T47D (cell line): Measurements from ENCODE around the gene MFRP.

Experiments
- DNase-seq, 2 experiments: peaks; one replicate each; pipeline versions ENCODE4 v3.0.0 to v3.0.0-alpha.2; 2011 to 2012; ENCODE audit warnings: low read depth in 1 of 2, low spot score in 1 of 2
- JUND ChIP-seq: IDR thresholded peaks from 2 replicates; pipeline ENCODE4 v1.6.1; 2012; ENCODE audit warnings: low read depth
- in situ Hi-C: cut with HindIII; loops from 2 replicates; pipeline ENCODE4 v1.10.0; 2016; ENCODE audit warnings: low sequenced_read_pairs, low pct_unique_long_range_greater_than_20kb

Gene MFRP

DNA sequence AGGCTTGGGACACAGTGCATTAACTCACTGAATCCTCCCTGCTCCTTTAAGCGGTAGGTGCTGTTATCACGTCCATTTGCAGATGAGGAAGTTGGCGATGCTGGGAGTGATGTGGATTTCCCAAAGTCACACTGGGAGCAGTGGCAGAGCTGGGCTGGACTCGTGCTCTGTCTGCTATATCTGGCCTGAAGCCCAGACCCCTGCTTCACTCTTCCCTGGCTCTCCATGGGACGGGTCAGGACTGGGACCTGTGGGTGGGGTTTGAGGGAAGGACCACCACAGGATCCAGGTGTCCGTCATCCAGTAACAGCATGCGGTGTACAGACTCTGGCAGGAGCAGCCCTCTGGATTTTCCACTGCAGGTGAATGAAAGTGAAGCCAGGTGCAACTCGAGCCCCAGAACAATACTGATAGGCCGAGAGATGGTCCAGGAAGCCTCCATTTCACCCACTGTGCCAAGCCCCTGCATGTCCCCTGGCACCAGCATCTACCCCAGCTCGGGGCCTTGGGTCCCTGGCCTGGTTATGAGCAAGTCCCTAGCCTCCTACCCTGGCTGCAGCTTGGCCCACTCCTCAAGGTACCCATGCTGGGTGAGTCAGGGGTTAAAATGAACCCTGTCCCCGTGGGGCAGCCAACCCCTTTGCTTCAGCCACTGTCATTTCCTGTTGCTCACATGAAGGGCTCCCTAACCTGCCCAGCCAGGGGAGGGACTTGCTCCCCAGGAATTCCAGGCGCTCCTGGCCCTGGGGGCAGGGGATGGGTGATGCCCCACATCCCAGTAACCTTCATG, 30.8 kb upstream of the MFRP start:
- in situ Hi-C loops = no loop called here
- TF ChIP-seq JUND = no peak
- peak in 1 of 2 experiments; percentile 40 for DNase-seq

DNA sequence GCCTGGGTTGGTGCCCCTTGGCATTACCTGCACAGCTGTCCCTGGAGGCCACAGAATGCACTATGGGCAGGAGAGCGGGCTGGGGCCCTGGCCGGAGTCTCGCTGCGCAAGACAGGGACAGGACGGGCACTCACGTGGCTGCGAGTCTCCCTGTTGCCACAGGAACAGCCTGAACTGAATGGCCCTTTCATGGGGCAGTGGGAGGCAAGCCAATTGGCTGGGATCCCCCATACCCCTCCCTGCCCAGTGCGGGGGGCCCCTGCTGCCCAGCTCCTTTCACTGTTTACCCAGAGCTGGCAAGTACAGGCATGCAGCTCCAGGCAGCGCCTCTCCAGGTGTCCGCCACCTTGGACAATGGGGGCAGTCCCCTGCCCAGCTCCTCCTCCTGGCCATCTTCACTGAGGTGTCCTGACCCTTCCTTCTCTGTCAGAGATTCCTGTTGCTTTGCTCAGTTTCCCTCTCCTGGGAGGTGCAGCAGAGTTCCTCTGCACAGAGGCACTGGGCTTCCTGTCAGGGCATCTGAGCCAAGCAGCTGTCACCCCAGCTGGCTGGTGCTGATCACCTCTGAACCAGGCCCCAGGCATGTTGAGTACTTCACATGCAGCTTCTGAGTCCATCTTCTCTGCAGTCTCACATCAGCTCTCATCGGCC, 29.8 kb upstream of the MFRP start:
- no peak for TF ChIP-seq JUND
- DNase-seq = no peak
- in situ Hi-C loops = no loop called here

DNA sequence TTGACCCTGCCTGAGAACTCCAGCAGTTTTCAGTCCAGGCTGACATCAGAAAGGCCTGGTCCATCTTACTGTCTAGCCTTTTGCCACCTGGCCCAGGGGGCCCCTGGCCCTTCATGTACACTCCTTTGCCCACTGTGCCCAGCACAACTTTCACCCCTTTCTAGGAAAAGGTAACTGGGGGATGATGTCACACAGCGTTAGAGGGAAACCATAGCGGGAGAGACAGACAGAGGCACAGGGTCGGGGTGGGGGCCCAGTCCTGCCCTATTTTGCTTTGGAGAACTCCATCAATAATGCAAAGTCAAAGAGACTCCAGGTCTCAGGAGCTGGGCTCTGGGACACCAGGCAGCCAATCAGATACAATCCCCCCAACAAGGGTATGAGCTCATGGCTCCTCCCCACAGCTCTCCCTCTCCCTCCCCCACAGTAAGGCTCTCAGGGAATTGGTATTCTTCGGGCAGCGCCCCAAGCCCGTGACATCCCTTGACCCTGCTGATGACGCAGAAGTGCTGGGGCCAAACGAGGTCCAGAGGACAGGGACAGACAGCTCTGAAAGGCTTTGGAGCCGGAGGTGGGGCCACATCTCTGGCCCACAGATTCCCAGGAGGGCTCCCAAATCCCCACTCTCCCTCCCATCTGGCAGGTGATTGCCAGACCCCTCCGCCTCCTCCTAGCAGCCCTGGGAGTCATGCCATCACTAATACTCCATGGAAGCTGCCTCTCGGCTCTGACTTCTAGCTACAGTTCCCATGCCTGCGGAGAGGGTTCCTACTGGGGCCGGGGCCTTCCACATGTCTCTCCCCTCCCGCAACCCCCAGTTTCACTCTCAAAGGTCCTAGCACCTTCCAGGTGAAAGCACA, 29.1 kb upstream of the MFRP start:
- TF ChIP-seq JUND = no peak
- in situ Hi-C loops = no loop called here
- DNase-seq = no peak

DNA sequence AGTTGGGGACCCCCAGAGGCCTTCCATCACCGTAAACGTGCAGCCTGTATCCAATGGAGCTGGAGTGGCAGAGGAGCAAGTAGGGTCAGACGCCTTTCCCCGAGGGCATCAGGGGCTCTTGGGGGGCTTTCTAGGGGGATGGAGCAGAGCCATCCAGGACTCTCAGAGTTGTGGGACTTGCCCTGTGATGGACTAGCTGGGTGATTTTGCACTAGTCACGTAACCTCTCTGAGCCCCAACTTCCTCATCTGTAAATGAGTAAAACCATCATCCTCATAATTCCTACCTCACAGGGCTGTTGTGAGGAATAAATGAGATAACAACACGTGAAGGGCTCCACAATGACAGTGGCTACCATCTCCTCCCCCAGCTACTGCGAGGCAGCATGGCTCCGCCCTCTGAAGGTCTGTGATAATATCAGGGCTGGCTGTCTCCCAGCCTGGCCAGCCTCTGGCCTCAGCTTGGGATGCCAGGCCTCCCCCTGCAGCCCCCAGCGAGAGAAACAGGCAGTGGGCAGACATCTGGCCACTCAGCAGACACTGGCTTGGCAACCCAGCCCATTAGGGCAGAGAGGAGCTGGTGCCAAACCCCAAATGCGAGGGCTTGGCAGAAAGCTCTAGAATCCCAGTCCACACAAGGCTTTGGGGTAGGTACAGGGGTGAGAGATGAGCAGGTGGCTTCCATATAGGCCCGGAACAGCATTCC, 28.3 kb upstream of the MFRP start:
- in situ Hi-C loops = no loop called here
- no peak for TF ChIP-seq JUND
- DNase-seq = no peak

DNA sequence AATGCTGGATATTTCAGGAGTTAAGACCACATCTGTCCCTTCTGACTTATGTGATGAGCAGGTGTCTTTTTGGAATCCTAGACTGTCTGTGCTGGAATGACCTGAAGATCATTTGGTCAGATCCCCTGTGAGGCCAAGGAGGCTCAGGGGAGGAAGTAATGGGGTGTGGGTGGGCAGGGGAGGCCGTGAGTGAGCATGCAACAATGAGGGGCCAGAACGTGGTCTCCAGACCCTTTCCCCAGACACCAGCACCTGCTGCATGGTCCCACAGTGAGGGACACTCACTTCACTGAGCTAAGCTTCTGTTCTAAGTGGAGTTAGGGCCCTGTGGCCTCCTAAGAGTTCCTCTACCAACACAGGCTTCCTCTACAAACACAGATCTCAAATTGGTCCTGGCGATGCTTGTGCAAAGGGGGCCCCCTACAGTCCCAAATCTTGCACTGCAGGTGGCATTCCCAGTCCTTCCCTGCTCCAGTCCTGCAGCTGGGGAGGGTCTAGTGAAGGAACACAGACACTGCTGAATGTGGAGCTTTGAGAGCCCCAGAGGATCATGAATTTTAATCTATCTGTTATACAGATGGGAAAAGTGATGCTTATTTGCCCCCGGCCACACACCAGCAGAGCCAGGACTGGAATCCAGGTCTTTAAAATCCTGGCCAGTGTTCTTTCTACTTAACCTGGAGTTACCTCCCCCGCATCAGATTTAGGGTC, 27.6 kb upstream of the MFRP start:
- DNase-seq = peak; percentile 62 to 89
- in situ Hi-C loops = no loop called here

DNA sequence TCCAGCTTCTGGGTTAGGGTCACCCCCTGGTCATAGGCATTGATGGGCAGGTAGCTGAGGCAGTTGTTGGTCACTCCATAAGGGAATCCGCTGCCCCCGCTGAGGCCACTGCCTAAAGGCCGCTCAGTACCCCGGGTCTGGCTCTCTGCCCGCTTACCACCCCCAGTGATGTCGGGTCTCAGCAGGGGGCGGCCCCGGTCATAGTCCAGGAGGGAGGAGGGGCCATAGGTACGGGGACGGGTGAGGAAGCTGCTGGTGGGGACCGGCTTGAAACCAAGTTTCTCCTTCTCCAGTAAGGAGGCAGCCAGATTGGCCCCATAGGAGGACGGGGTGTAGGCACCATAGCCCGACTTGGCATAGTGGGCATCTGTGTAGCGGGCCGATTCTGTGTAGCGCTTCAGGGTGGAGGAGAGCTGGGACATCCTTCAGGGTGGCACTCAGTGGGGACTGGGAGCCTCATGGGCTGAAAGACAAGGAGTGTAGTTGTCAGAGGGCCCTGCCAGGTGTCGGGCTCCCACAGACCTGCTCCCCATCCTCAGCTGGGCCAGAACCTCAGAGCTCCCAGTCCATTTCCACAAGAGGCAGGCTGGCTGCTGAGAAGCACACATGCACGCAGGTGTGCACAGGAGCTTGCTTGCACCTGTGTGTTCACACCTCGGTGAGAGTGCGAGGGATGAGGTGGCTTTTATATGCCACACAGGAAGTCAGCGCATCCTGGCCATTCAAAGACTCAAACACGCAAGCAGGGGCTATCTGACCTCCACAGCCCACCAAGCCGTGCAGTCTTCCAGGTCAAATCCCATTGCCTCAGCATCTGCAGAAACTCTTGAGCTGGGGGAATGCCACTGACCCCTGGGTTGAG, 26.8 kb upstream of the MFRP start:
- in situ Hi-C loops = no loop called here
- DNase-seq = no peak
- no peak for TF ChIP-seq JUND

More for the DNA sequence above, 27.6 kb upstream of the MFRP start:
- TF ChIP-seq JUND = no peak

DNA sequence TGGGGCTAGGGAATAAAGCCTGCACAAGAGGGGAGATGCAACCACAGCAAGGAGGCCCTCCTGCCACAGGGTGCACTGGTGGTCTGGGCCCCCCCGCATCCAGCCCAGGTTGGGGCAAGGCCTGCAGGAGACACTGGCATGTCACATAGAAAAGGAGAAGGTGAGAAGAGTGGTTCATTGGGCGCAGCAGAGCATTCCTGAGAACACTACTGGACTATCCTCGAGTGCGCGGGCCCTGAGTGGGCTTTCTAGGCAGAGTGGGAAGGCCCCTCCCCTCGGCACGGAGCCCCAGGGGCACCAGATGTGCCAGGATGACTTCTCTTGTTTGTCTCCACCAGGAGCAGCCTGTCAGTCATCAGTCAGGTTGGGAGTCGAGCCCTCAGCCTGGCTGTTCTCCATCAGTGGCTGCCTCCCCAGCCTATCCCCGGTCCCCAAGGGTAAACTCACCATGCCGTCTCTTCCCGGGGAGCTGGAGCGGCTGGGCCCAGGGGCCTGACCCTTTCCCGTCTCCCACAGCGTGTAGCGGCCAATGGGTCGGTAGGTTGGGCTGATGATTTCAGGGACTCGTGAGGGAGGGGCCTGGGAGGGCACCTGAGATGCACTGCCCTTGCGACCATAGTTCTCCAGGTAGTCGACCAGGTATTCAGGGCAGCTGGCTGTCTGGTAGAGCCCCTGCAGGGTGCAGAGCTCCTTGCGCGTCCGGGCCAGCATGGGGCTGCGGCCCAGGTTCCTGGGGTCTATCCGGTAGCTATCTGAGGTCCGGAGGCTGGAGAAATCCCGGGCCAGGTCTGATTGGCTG, 26.0 kb upstream of the MFRP start:
- DNase-seq = no peak
- TF ChIP-seq JUND = no peak
- in situ Hi-C loops = no loop called here

DNA sequence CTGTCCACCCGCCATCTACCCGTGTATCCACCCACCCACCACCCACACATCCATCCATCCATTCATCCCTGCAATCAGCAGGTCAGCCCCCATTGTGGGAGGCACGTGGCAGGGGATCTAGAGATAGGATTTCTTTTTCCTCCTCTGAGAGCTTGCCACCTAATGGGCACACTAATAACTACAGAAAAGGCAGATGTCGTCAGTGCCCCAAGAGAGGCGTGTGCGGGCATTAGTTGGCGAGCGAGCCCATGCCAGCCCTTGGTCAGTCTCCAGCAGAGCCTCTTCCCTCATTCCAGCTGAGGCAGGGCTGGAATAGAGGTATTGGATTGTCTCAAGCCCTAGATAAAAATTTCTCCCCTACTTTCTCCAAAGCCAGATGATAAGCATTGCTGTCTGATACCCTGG, 25.3 kb upstream of the MFRP start:
- DNase-seq = peak; percentile 48 to 58
- in situ Hi-C loops = no loop called here

DNA sequence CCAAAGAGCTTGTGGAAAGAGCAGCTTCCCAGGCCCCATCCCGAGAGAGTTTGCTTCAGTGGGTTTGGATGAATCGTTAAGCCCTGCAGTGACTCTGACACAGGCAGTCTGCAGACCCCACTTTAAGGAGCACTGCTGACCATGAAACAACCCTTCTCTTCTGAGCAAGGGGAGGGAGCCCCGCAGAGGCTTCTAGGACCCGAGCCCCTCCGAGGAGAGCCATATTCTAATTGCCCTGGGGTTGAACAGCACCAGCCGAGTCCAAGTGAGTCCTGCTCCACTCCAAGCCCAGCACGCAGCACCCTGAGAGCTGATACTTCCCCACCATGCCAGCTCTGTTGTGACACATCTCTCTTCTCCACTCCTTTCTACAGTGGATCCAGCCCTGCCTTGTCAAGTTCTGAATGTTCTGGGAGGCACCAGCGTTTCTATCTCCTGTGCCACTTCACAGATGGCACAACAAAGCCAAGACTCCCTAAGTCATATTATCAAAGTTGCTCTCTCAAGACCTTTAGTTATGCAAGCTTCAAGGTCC, 24.6 kb upstream of the MFRP start:
- in situ Hi-C loops = no loop called here
- TF ChIP-seq JUND = no peak
- DNase-seq = no peak

More for the DNA sequence above, 25.3 kb upstream of the MFRP start:
- no peak for TF ChIP-seq JUND

DNA sequence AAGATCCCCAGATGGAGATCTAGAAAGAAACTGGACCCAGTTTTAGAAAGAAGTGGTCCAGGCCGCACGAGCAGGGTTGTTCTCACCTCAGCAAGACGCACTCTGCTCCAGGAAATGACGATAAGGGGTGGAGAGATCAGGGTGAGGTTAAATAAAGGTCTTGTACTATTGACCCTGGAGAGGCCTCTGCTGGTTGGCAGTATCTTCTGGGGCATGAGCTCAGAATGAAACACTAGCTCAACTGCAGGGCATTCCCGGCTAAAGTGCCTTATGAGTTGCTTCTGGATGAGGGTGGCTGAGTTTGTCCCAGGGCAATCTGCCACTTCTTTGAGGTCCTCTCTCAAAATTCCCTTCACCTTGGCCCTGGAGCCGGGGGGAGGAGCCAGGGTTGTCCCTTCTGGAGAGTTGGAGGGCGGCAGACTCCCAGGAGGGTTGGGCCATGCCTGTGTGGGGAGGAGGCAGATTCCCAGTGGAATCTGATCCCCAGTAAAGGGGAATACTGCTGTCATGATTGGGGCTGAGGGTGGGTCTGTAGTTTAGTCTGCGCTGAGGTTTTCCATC, 24.1 kb upstream of the MFRP start:
- DNase-seq = no peak
- in situ Hi-C loops = no loop called here
- TF ChIP-seq JUND = no peak
